ENCODE data around the gene RAB18.

- TF ChIP-seq CTCF (IDR thresholded peaks at IDR 0.05; ENCODE audit: low read depth, low read length, poor library complexity, severe bottlenecking) = no peak
- no peak for TF ChIP-seq EZH2phosphoT487 (IDR thresholded peaks at IDR 0.05; ENCODE audit: borderline replicate concordance, low read length)
These were observed 46.1 kb upstream of the RAB18 start for GRCh38 chr10:27457966-27458365.
